Activated naive CD4-positive, alpha-beta T cell treated with anti-CD3 and anti-CD28 coated beads, Interleukin-2, amount 10 ng/mL, durations not matched to agents 7 days and 5 days (primary cell): Measurements from ENCODE around the gene PDZD2.

ENCODE experiments used
- CTCF ChIA-PET: fragments of 350-600 bp; sonication (Branson Sonifier 250); formaldehyde crosslinking; loops from one replicate; lab custom pipeline; 2021; ENCODE audit warnings: antibody characterized with exemption; lab: Charles Lee
- DNase-seq: peaks from one replicate; pipeline ENCODE4 v3.0.0-alpha.2; 2020
- H3K27ac Mint-ChIP-seq: one replicate; pipeline ENCODE4 v1.8.0; 2021; ENCODE audit warnings: mild to moderate bottlenecking, moderate library complexity, mixed read lengths
- H3K27me3 Mint-ChIP-seq: one replicate; pipeline ENCODE4 v1.8.0; 2021; ENCODE audit warnings: mild to moderate bottlenecking, mixed read lengths
- H3K36me3 Mint-ChIP-seq: one replicate; pipeline ENCODE4 v1.8.0; 2021; ENCODE audit warnings: mixed read lengths
- H3K4me1 Mint-ChIP-seq: one replicate; pipeline ENCODE4 v1.8.0; 2021; ENCODE audit warnings: mixed read lengths
- H3K4me3 Mint-ChIP-seq: one replicate; pipeline ENCODE4 v1.8.0; 2021; ENCODE audit warnings: mild to moderate bottlenecking, moderate library complexity, mixed read lengths
- H3K9me3 Mint-ChIP-seq: one replicate; pipeline ENCODE4 v1.8.0; 2021; ENCODE audit warnings: mixed read lengths

PDZD2 gene

GRCh38 chr5:31805785-31806400 lies 167.0 kb downstream of the PDZD2 start:
- Mint-ChIP-seq H3K36me3 (no peaks in the 10 kb centered on the region), H3K27ac (no peak overlapping the region), H3K4me3 (no peak overlapping the region), H3K9me3 (no peaks in the 10 kb centered on the region), H3K27me3 (no peaks in the 10 kb centered on the region), H3K4me1 (no peaks in the 10 kb centered on the region)
- CTCF ChIA-PET = no interaction called here
- no peak for DNase-seq

GRCh38 chr5:31806561-31806960 lies 167.6 kb downstream of the PDZD2 start:
- H3K9me3 Mint-ChIP-seq = no peaks in the 10 kb centered on the region
- H3K27ac Mint-ChIP-seq = no peak overlapping the region
- no peaks in the 10 kb centered on the region for H3K4me1 Mint-ChIP-seq
- no peaks in the 10 kb centered on the region for H3K27me3 Mint-ChIP-seq
- H3K4me3 Mint-ChIP-seq = no peak overlapping the region
- CTCF ChIA-PET = no interaction called here
- H3K36me3 Mint-ChIP-seq = no peaks in the 10 kb centered on the region
- no peak for DNase-seq

- Mint-ChIP-seq H3K9me3 (no peaks in the 10 kb centered on the region), H3K4me1 (no peaks in the 10 kb centered on the region), H3K27ac (no peak overlapping the region), H3K27me3 (no peaks in the 10 kb centered on the region), H3K4me3 (no peak overlapping the region), H3K36me3 (no peaks in the 10 kb centered on the region)
- CTCF ChIA-PET = no interaction called here
- DNase-seq = no peak
Measured at GRCh38 chr5:31807789-31808540, 169.0 kb downstream of the PDZD2 start.

GRCh38 chr5:31809050-31809870 lies 170.3 kb downstream of the PDZD2 start:
- CTCF ChIA-PET = interaction anchor here (1.3 kb wide), 2 partner anchors 13 to 227 kb away, joined by 3 to 6 read pairs; no protein-coding TSS in a partner anchor
- H3K27ac Mint-ChIP-seq = no peak overlapping the region
- no peaks in the 10 kb centered on the region for H3K36me3 Mint-ChIP-seq
- H3K4me3 Mint-ChIP-seq = no peak overlapping the region
- no peaks in the 10 kb centered on the region for H3K9me3 Mint-ChIP-seq
- peak; percentile 26 for DNase-seq
- no peaks in the 10 kb centered on the region for H3K4me1 Mint-ChIP-seq
- H3K27me3 Mint-ChIP-seq = no peaks in the 10 kb centered on the region

- no peak overlapping the region for H3K4me3 Mint-ChIP-seq
- no peak overlapping the region for H3K27ac Mint-ChIP-seq
- H3K9me3 Mint-ChIP-seq = no peaks in the 10 kb centered on the region
- no peaks in the 10 kb centered on the region for H3K36me3 Mint-ChIP-seq
- CTCF ChIA-PET = interaction anchor here (0.6 kb wide), 1 partner anchor 1110 kb away, joined by 3 read pairs; no protein-coding TSS in a partner anchor
- no peak for DNase-seq
- no peaks in the 10 kb centered on the region for H3K27me3 Mint-ChIP-seq
- no peaks in the 10 kb centered on the region for H3K4me1 Mint-ChIP-seq
Measured at GRCh38 chr5:31811210-31811609, 172.3 kb downstream of the PDZD2 start.

- no peak overlapping the region for H3K27ac Mint-ChIP-seq
- no peaks in the 10 kb centered on the region for H3K36me3 Mint-ChIP-seq
- no peaks in the 10 kb centered on the region for H3K4me1 Mint-ChIP-seq
- no peak overlapping the region for H3K4me3 Mint-ChIP-seq
- CTCF ChIA-PET = no interaction called here
- no peaks in the 10 kb centered on the region for H3K27me3 Mint-ChIP-seq
- H3K9me3 Mint-ChIP-seq = no peaks in the 10 kb centered on the region
- DNase-seq = no peak
Measured at GRCh38 chr5:31815376-31815775, 176.4 kb downstream of the PDZD2 start.

- Mint-ChIP-seq H3K4me3 (no peak overlapping the region), H3K27ac (no peak overlapping the region), H3K4me1 (no peaks in the 10 kb centered on the region), H3K36me3 (no peaks in the 10 kb centered on the region), H3K27me3 (no peaks in the 10 kb centered on the region), H3K9me3 (no peaks in the 10 kb centered on the region)
- CTCF ChIA-PET = no interaction called here
- DNase-seq = no peak
Measured at GRCh38 chr5:31819926-31820516, 181.1 kb downstream of the PDZD2 start.

- Mint-ChIP-seq H3K36me3 (no peaks in the 10 kb centered on the region), H3K27me3 (no peaks in the 10 kb centered on the region), H3K4me3 (no peak overlapping the region), H3K4me1 (peaks cover 3% of the 10 kb centered on the region), H3K27ac (no peak overlapping the region), H3K9me3 (no peaks in the 10 kb centered on the region)
- CTCF ChIA-PET = interaction anchor here (3.0 kb wide), 2 partner anchors 253 to 269 kb away, joined by 16 to 26 read pairs; no protein-coding TSS in a partner anchor
- no peak for DNase-seq
Measured at GRCh38 chr5:31823472-31823871, 184.5 kb downstream of the PDZD2 start.

- Mint-ChIP-seq H3K4me3 (no peak overlapping the region), H3K36me3 (no peaks in the 10 kb centered on the region), H3K27ac (no peak overlapping the region), H3K27me3 (no peaks in the 10 kb centered on the region), H3K4me1 (peaks cover 3% of the 10 kb centered on the region), H3K9me3 (no peaks in the 10 kb centered on the region)
- CTCF ChIA-PET = interaction anchor here (1.0 to 3.0 kb wide), 9 partner anchors 23 to 407 kb away, joined by 3 to 26 read pairs (median 4); no protein-coding TSS in a partner anchor
- DNase-seq = no peak
Measured at GRCh38 chr5:31824869-31825517, 186.1 kb downstream of the PDZD2 start.

GRCh38 chr5:31825518-31826068 lies 186.7 kb downstream of the PDZD2 start:
- no peaks in the 10 kb centered on the region for H3K36me3 Mint-ChIP-seq
- H3K4me3 Mint-ChIP-seq = no peak overlapping the region
- no peaks in the 10 kb centered on the region for H3K27me3 Mint-ChIP-seq
- H3K27ac Mint-ChIP-seq = no peak overlapping the region
- H3K9me3 Mint-ChIP-seq = no peaks in the 10 kb centered on the region
- DNase-seq = peak; percentile 55
- CTCF ChIA-PET = interaction anchor here (0.7 to 3.0 kb wide), 10 partner anchors 22 to 494 kb away, joined by 3 to 26 read pairs (median 4); no protein-coding TSS in a partner anchor
- H3K4me1 Mint-ChIP-seq = peaks cover 3% of the 10 kb centered on the region

- no peaks in the 10 kb centered on the region for H3K27me3 Mint-ChIP-seq
- no peak overlapping the region for H3K27ac Mint-ChIP-seq
- CTCF ChIA-PET = interaction anchor here (1.2 to 1.8 kb wide), 2 partner anchors 249 to 265 kb away, joined by 5 to 7 read pairs; no protein-coding TSS in a partner anchor
- no peaks in the 10 kb centered on the region for H3K9me3 Mint-ChIP-seq
- H3K4me1 Mint-ChIP-seq = peaks cover 3% of the 10 kb centered on the region
- no peak for DNase-seq
- H3K36me3 Mint-ChIP-seq = no peaks in the 10 kb centered on the region
- H3K4me3 Mint-ChIP-seq = no peak overlapping the region
Measured at GRCh38 chr5:31827867-31828266, 188.9 kb downstream of the PDZD2 start.

- DNase-seq = no peak
- Mint-ChIP-seq H3K4me3 (no peak overlapping the region), H3K27ac (no peak overlapping the region), H3K27me3 (no peaks in the 10 kb centered on the region), H3K9me3 (no peaks in the 10 kb centered on the region), H3K36me3 (no peaks in the 10 kb centered on the region), H3K4me1 (no peaks in the 10 kb centered on the region)
- CTCF ChIA-PET = interaction anchor here (1.2 kb wide), 1 partner anchor 260 kb away, joined by 3 read pairs; no protein-coding TSS in a partner anchor
Measured at GRCh38 chr5:31832966-31833365, 194.0 kb downstream of the PDZD2 start.

- Mint-ChIP-seq H3K9me3 (no peaks in the 10 kb centered on the region), H3K27ac (no peak overlapping the region), H3K36me3 (no peaks in the 10 kb centered on the region), H3K4me1 (no peaks in the 10 kb centered on the region), H3K27me3 (no peaks in the 10 kb centered on the region), H3K4me3 (no peak overlapping the region)
- DNase-seq = no peak
- CTCF ChIA-PET = interaction anchor here (1.2 kb wide), 1 partner anchor 259 kb away, joined by 3 read pairs; no protein-coding TSS in a partner anchor
Measured at GRCh38 chr5:31833710-31834109, 194.8 kb downstream of the PDZD2 start.
